Activated T-helper 17 cell treated with anti-CD3 and anti-CD28 coated beads, Interleukin-2, amount 50 U/mL, for 72 hours (primary cell): Measurements from ENCODE around the gene KRTAP10-5. TPM values are rescaled to one million over a fixed set of nuclear protein-coding genes. Genes with fewer than 3 reads are reported as not detected.
"Not testable (repeated sequence)": the region's sequence is repeated elsewhere in the genome, so short reads cannot be mapped to it uniquely, and the experiment has no call there.

ENCODE experiments used
- ATAC-seq: fragments of 150-1000 bp; cut with Tn5 transposase; replicated peaks from 2 replicates; pipeline ENCODE4 v1.10.0; 2021; ENCODE audit warnings: mild to moderate bottlenecking, moderate library complexity
- H3K27ac Mint-ChIP-seq: one replicate; pipeline ENCODE4 v1.8.0; 2022; ENCODE audit warnings: mixed read lengths
- H3K27me3 Mint-ChIP-seq: one replicate; pipeline ENCODE4 v1.8.0; 2022; ENCODE audit warnings: mixed read lengths
- H3K36me3 Mint-ChIP-seq: one replicate; pipeline ENCODE4 v1.8.0; 2022; ENCODE audit warnings: low read depth, mild to moderate bottlenecking, mixed read lengths
- H3K4me1 Mint-ChIP-seq: one replicate; pipeline ENCODE4 v1.8.0; 2022; ENCODE audit warnings: mixed read lengths
- H3K4me3 Mint-ChIP-seq: one replicate; pipeline ENCODE4 v1.8.0; 2022; ENCODE audit warnings: mild to moderate bottlenecking, mixed read lengths
- H3K9me3 Mint-ChIP-seq: one replicate; pipeline ENCODE4 v1.8.0; 2022; ENCODE audit warnings: mixed read lengths
- total RNA-seq, 2 donors: library from RNA; stranded (reverse); gene quantifications; one replicate each; pipeline ENCODE4 v1.2.3, GENCODE V29; 2022

The KRTAP10-5 gene
- total RNA-seq, 2 donors from 2014 or later, result not detected

DNA sequence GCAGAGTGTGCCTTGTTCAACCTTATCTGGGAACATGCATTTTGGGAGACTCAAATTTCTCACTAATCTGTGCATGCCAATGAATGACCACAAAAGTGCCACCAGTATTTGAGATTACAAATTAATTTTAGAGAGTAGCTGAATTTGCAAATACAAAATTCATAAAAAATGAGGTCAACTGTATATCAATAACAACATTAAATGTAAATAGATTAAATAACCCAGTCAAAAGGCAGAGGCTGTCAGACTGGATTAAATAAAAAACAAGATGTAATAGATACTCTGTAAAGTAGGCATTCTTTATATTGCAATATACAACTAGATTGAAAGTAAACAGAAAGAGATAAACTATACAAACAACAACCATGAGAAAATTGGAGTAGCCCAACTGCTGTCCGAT, 16.3 kb downstream of the KRTAP10-5 start:
- ATAC-seq, result no peak
- Mint-ChIP-seq H3K9me3 (peaks cover 5% of the 10 kb centered on the region), H3K27ac (peak overlapping the region; percentile 74), H3K4me3 (no peak overlapping the region), H3K4me1 (peaks cover 11% of the 10 kb centered on the region), H3K27me3 (no peaks in the 10 kb centered on the region), H3K36me3 (no peaks in the 10 kb centered on the region)

DNA sequence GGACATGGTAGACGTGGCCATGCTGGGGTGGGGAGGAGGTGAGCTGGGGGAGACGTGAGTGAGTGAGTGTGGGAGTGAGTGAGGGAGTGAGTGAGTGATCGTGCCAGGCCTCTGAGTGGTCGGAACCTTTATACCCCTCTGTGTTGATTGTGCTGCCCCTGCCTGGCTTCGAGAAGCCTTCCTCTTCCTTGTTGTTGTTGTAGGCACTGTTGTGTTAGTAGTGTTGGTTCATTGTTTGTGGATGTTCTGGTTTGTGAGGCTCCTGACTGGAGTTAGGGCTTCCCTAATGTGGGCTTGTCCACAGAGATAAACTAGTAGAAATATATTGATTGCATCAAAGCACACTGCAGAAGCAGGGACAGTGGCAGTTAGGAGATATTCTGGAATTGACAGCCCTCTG, 21.7 kb downstream of the KRTAP10-5 start, which contains the start of gene KRTAP10-3:
Gene KRTAP10-3, minus strand, starts transcription at position 101 of the 400 bp plus-strand sequence. Its CDS starts 80 bp downstream, at position 21.
- H3K27ac Mint-ChIP-seq, result no peak within 1 kb of the TSS
- ATAC-seq, result no peak
- no peaks in the 10 kb centered on the region for H3K36me3 Mint-ChIP-seq
- H3K27me3 Mint-ChIP-seq, result peaks cover 4% of the 10 kb centered on the region
- H3K9me3 Mint-ChIP-seq, result peaks cover 5% of the 10 kb centered on the region
- no peak within 1 kb of the TSS for H3K4me3 Mint-ChIP-seq
- no peaks in the 10 kb centered on the region for H3K4me1 Mint-ChIP-seq

DNA sequence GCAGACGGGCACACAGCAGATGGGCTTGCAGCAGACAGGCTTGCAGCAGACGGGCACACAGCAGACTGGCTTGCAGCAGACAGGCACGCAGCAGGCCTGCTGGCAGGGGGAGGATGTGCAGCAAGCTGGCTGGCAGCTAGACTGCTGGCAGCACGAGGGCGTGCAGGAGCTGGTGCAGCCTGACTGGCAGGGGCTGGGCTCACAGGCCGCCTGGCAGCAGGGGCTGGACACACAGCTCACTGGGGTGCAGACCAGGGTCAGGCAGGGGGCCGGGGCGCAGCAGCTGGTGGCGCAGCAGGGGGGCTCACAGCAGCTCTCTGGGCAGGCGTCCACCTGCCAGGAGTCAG, 22.1 kb downstream of the KRTAP10-5 start:
- not testable (repeated sequence) for H3K4me3 Mint-ChIP-seq, H3K36me3 Mint-ChIP-seq, H3K4me1 Mint-ChIP-seq, H3K27me3 Mint-ChIP-seq, ATAC-seq, H3K27ac Mint-ChIP-seq, H3K9me3 Mint-ChIP-seq

DNA sequence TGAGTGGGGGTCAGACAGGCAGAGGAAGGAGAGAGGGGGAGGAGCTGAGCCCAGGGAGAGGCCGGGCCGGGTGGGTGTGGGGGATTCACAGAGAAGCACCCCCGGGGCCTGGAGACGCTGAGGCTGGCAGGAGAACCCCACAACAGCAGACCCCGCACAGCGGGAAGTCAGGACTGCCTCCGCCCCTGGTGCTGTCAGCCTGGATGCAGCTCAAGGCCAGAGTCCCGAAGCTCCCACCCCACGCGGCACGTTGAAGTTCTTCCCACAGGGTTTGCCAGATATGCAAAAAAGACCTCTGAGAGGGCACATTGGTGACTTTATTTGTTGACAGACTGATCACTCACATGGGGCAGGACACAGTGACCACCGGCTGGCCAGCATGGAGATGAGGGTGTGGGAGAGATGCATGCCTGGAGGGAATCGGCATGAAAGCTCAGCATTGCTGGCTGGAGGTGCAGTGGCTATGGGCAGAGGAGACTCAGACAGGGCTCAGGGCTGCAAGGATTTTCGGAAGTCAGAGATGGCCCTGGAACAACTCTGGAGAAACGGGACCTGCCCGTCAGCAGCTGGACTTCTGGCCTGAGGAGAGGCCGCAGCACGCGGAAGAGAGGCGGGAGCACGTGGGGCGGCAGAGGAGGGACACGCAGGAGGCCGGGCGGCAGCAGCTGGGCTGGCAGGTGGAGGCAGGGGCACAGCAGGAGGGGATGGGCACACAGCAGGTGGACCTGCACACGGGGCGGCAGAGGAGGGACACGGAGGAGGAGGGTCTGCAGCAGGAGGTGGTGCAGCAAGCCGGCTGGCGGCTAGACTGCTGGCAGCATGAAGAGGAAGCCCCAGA, 22.7 kb downstream of the KRTAP10-5 start:
- H3K27ac Mint-ChIP-seq, result no peak overlapping the region
- H3K4me3 Mint-ChIP-seq, result no peak overlapping the region
- H3K27me3 Mint-ChIP-seq, result peaks cover 4% of the 10 kb centered on the region
- ATAC-seq, result no peak
- H3K4me1 Mint-ChIP-seq, result no peaks in the 10 kb centered on the region
- peaks cover 10% of the 10 kb centered on the region for H3K9me3 Mint-ChIP-seq
- H3K36me3 Mint-ChIP-seq, result no peaks in the 10 kb centered on the region

DNA sequence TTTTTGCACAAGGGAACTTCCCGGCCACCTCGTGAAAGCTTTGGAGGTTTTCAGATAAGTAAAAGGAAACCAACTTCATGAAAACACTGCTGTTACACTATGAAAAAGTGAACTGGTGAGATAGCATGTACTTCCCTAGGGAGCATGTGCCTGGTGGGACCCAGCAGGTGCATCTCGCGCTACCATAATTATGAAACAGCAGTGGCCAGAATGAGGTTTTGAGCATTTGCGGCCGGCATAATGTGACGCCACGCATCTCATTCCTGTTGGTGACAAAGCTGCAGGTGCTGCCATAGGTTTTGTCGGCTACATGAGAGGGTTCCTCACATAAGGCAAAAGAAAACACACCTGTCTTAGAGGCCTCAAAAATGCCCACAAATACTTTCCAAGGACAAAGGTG, 23.5 kb downstream of the KRTAP10-5 start:
- Mint-ChIP-seq H3K27me3 (peaks cover 4% of the 10 kb centered on the region), H3K36me3 (no peaks in the 10 kb centered on the region), H3K4me1 (no peaks in the 10 kb centered on the region), H3K27ac (no peak overlapping the region), H3K4me3 (no peak overlapping the region), H3K9me3 (peaks cover 10% of the 10 kb centered on the region)
- ATAC-seq, result no peak

DNA sequence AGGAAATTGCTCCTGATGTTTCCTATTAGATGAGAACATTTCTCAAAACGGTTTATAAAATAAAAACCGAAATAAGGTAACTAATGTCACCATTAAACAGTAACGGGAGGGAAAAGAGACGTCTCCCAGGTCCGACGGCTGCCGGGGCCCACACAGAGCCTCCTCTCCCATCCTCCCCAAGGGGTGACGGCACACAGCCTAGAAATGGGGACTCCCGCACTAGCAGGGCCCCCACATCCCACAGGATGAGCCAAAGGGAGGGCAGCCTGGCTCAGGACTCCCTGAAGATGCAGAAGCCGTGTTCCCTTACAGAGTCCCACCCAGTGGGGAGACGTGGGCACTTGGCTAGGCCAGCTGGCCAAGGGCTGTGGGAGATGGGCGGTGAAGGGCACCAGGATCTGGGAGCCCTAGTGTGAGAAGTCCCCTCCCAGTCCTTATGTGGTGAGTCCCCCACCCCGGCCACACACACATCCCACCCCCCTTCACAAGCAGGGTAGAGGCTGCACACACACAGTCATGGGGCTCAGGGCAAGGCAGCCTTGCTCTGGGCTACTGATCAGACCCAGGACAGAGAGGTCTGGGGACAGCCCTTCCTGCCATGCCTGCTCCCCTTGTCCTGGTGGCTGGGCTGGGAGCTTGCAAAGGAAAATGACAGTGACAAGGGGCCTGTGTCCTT, 25.1 kb downstream of the KRTAP10-5 start:
- Mint-ChIP-seq H3K9me3 (peaks cover 4% of the 10 kb centered on the region), H3K27ac (no peak overlapping the region), H3K4me1 (no peaks in the 10 kb centered on the region), H3K4me3 (no peak overlapping the region), H3K36me3 (no peaks in the 10 kb centered on the region), H3K27me3 (peaks cover 4% of the 10 kb centered on the region)
- no peak for ATAC-seq

DNA sequence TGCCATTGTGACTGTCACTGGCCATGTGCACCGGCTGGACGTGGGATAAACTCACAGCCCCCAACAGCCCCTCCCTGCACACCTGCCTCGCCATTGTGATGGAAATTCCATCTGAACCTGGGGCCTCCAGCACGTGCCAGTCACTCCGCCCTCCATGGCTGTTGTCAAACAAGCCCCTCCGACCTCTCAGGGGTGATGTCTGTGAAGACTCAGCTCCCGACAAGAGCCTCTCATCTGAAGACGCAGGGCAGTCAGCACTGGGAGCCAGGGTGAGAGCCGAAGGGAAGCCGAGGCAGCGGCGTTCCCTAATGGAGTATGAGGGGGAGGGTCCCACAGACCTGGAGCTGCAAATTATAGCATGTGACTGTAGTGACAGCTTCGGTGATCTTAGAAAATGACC, 27.7 kb downstream of the KRTAP10-5 start:
- no peak for ATAC-seq
- Mint-ChIP-seq H3K36me3 (no peaks in the 10 kb centered on the region), H3K9me3 (peaks cover 6% of the 10 kb centered on the region), H3K27me3 (peaks cover 4% of the 10 kb centered on the region), H3K4me1 (peaks cover 3% of the 10 kb centered on the region), H3K4me3 (no peak overlapping the region), H3K27ac (no peak overlapping the region)

DNA sequence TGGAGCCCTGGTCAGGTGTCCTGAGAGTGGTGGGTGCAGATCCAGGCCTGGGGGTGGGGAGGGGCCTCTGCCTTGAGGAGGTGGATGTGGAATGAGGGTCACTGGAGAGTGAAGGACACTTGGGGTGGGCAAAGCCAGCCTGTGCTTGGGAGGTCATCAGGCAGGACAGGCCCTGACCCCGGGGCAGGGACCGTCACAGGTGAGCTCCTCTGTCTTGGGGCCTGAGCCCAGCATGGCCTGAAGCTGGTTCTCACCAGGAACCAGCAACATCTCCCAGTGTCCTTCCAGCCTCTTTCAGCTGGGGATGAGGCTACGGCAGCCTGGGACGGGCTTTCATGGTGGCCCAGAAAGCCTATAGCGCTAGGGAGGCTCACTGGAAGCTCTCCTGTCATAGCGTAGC, 28.3 kb downstream of the KRTAP10-5 start:
- peaks cover 12% of the 10 kb centered on the region for H3K9me3 Mint-ChIP-seq
- peaks cover 8% of the 10 kb centered on the region for H3K4me1 Mint-ChIP-seq
- ATAC-seq, result no peak
- peaks cover 4% of the 10 kb centered on the region for H3K27me3 Mint-ChIP-seq
- H3K4me3 Mint-ChIP-seq, result no peak overlapping the region
- H3K36me3 Mint-ChIP-seq, result no peaks in the 10 kb centered on the region
- no peak overlapping the region for H3K27ac Mint-ChIP-seq

DNA sequence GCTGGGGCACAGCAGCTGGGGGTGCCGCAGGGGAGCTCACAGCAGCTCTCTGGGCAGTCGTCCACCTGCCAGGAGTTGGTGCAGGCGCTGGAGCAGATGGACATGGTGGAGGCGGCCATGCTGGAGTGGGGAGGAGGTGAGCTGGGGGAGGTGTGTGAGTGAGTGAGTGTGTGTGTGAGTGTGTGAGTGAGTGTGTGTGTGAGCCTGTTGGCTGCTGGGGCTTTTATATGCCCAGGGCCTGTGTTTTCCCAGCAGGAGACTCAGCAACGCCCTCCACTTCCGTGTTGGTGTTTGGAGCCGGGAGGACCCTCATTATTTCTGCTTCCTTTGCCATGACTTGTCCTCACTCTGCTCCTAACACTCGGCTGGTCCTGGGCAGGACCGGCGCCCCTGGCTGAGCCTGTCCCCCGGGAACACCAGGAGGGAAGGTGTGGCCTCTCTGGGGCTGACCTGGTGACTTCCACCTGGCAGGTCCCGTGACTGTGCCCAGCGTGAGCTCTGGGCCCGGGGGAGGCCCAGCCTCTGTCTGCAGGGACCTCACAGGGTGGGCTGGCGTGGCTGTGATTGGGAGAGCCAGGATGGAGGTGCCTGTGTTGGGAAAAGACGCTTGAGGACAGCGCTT, 29.0 kb downstream of the KRTAP10-5 start, which contains the start of gene KRTAP10-2:
Gene KRTAP10-2, minus strand, starts transcription at position 166 of the 622 bp plus-strand sequence. Its CDS starts 47 bp downstream, at position 119.
- no peak within 1 kb of the TSS for H3K4me3 Mint-ChIP-seq
- peaks cover 4% of the 10 kb centered on the region for H3K27me3 Mint-ChIP-seq
- peaks cover 18% of the 10 kb centered on the region for H3K9me3 Mint-ChIP-seq
- peaks cover 12% of the 10 kb centered on the region for H3K4me1 Mint-ChIP-seq
- H3K36me3 Mint-ChIP-seq, result no peaks in the 10 kb centered on the region
- ATAC-seq, result no peak
- H3K27ac Mint-ChIP-seq, result no peak within 1 kb of the TSS

DNA sequence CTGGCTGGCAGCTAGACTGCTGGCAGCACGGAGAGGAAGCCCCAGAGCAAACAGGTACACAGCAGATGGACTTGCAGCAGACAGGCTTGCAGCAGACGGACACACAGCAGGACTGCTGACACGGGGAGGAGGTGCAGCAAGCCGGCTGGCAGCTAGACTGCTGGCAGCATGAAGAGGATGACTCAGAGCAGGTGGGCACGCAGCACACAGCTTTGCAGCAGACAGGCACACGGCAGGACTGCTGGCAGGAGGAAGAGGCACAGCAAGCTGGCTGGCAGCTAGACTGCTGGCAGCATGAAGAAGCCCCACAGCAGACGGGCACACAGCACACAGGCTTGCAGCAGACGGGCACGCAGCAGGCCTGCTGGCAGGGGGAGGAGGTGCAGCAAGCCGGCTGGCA, 29.6 kb downstream of the KRTAP10-5 start:
- Mint-ChIP-seq H3K4me1 (peaks cover 12% of the 10 kb centered on the region), H3K36me3 (no peaks in the 10 kb centered on the region), H3K4me3 (no peak overlapping the region), H3K9me3 (peaks cover 18% of the 10 kb centered on the region), H3K27ac (no peak overlapping the region), H3K27me3 (peaks cover 4% of the 10 kb centered on the region)
- ATAC-seq, result no peak

DNA sequence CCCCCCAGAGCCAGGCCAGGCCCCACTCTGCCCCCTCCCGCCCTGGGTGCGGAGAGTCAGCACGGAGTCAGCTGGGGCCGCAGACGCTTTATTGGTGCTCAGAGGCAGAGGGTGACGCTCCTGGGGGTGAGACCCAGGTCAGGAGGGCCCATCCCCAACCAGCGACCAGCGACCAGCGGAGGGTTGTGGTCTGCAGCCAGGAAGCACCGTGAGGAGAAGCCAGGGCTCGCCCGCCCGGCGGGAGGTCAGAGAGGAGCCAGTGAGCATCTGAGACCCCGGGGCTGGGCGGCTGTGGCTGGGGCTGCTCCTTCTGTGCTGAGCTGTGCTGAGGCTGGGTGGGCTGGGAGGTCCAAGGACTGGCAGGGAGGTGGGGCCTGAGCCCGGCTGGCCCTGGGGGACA, 30.1 kb downstream of the KRTAP10-5 start:
- not testable (repeated sequence) for H3K4me3 Mint-ChIP-seq, H3K27me3 Mint-ChIP-seq, H3K27ac Mint-ChIP-seq, ATAC-seq, H3K36me3 Mint-ChIP-seq
- H3K9me3 Mint-ChIP-seq, result peaks cover 18% of the 10 kb centered on the region
- H3K4me1 Mint-ChIP-seq, result peaks cover 12% of the 10 kb centered on the region

DNA sequence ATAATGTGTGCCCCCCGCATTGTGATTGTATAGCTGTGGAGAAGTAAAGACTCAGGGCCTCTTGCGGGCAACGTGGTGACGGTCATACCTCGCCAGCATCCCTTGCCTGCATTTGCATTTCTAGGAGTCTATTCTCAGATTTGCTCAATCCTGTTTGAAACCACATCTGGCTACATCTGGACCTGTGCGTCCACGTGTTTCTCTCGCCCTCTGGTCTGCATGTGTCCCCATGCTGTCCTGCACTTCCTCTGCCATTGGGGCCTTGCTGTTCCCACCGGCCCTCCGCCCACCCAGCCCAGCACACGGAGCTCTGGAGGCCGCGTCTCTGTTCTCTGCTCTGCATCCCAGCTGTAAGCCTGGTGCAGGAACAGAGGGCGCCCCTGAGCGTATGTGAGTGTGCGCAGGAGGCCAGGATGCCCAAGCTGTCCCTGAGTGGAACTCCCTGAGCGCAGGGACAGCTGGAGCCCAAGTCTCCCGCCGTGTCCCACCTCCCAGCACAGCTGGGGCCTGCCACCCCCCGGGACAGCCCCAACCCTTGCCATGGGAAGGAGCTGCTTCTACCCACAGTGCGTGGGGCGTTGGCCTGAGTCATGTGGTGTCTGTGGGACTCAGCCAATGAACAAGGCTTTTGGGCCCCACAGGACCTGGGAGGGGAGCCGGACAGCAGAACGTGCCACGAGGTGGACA, 30.7 kb downstream of the KRTAP10-5 start:
- H3K9me3 Mint-ChIP-seq, result peaks cover 18% of the 10 kb centered on the region
- peaks cover 12% of the 10 kb centered on the region for H3K4me1 Mint-ChIP-seq
- H3K27me3 Mint-ChIP-seq, result no peaks in the 10 kb centered on the region
- no peak overlapping the region for H3K27ac Mint-ChIP-seq
- H3K4me3 Mint-ChIP-seq, result no peak overlapping the region
- ATAC-seq, result no peak
- H3K36me3 Mint-ChIP-seq, result no peaks in the 10 kb centered on the region

DNA sequence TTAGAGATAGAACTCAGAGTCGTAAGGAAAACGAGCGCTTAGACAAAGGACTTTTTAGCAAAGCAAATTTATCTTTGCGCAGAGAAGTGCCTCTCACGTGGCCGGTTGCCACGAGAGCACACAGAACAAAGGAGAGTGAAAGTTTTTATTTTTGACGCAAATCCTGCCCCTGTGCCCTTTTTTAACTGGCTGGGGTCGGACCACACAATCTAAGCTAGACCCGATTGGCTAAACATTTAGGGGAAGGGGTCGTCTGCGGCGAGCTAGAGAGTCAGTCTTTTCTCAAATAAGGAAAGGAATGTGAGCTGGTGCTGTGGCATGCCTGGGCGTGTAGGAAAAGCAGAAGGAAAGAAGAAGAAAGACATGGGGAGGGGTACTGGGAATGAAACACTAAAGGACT, 31.5 kb downstream of the KRTAP10-5 start:
- no peak for ATAC-seq
- H3K27me3 Mint-ChIP-seq, result no peaks in the 10 kb centered on the region
- H3K9me3 Mint-ChIP-seq, result peaks cover 18% of the 10 kb centered on the region
- peaks cover 12% of the 10 kb centered on the region for H3K4me1 Mint-ChIP-seq
- H3K27ac Mint-ChIP-seq, result no peak overlapping the region
- H3K36me3 Mint-ChIP-seq, result no peaks in the 10 kb centered on the region
- no peak overlapping the region for H3K4me3 Mint-ChIP-seq

DNA sequence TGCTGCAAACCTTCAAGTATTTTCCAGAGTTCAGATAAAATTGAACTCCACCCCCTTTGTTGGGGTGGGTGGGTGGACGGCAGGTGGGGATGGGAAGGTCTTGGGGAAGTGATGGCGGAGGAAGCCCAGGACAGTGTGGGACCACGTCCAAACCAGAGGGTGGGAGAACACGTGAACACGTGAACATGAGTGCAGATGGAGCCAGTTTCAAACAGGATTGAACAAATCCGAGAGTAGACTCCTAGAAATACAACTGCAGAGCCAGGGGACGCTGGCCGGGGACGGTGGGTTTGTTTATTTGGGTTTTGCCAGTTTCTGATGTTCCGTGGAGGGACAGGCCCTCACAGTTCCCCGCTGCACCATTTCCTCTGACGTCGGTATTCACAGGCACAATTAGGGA, 32.0 kb downstream of the KRTAP10-5 start:
- Mint-ChIP-seq H3K27ac (peak overlapping the region; percentile 98), H3K4me3 (peak overlapping the region; percentile 76), H3K27me3 (no peaks in the 10 kb centered on the region), H3K9me3 (peaks cover 18% of the 10 kb centered on the region), H3K4me1 (peaks cover 12% of the 10 kb centered on the region), H3K36me3 (no peaks in the 10 kb centered on the region)
- ATAC-seq, result no peak
